AG09309 (cell line): ENCODE data around the gene SEMA3B.

Experiments
- DNase-seq: peaks from one replicate; pipeline ENCODE4 v3.0.0-alpha.2; 2010; ENCODE audit warnings: low read depth
- H3K4me3 ChIP-seq: 2 replicates; pipeline ENCODE4 v1.5.1; 2011; ENCODE audit warnings: mild to moderate bottlenecking, low read depth, low read length, moderate library complexity; ENCODE audit not compliant: control insufficient read depth
- TF ChIP-seq, protein P1 (sequence below): IDR thresholded peaks from 2 replicates; pipeline ENCODE4 v1.5.1; 2011; ENCODE audit warnings: mild to moderate bottlenecking, low read depth, low read length, inconsistent platforms; ENCODE audit not compliant: insufficient read depth, control insufficient read depth; ENCODE audit errors: missing control alignments

Gene SEMA3B

DNA sequence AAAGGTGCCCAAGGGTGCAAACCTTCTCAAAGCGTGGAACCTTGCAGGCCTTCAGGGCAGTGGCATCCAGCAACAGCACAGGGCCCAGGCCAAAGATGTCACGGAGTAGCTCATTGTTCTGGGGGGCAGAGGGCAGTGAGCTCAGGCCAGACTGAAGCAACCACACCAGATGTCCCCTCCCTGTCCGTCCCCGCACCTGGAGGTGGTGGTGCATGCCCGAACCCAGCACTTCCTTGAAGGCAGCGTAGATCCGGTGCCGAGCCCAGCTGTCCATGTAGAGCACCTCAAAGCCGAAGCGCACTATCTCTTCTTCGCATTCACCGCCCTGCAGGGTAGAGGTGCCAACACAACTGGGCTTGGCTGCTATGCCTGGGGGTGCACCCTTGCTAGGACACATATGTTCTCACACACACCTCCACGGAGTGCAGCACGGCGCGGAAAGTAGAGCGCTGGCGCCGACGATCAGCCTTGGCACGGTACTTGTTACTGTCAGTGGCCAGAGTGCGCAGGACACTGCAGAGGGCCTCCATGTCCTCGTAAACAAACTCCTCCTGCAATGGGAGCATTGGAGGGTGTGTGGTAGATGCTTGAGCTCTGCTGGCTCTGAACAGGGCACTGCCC is 19.6 kb downstream of the SEMA3B start:
- TF ChIP-seq, protein P1, sequence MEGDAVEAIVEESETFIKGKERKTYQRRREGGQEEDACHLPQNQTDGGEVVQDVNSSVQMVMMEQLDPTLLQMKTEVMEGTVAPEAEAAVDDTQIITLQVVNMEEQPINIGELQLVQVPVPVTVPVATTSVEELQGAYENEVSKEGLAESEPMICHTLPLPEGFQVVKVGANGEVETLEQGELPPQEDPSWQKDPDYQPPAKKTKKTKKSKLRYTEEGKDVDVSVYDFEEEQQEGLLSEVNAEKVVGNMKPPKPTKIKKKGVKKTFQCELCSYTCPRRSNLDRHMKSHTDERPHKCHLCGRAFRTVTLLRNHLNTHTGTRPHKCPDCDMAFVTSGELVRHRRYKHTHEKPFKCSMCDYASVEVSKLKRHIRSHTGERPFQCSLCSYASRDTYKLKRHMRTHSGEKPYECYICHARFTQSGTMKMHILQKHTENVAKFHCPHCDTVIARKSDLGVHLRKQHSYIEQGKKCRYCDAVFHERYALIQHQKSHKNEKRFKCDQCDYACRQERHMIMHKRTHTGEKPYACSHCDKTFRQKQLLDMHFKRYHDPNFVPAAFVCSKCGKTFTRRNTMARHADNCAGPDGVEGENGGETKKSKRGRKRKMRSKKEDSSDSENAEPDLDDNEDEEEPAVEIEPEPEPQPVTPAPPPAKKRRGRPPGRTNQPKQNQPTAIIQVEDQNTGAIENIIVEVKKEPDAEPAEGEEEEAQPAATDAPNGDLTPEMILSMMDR = no peak
- H3K4me3 ChIP-seq = no peak overlapping the region
- no peak for DNase-seq

DNA sequence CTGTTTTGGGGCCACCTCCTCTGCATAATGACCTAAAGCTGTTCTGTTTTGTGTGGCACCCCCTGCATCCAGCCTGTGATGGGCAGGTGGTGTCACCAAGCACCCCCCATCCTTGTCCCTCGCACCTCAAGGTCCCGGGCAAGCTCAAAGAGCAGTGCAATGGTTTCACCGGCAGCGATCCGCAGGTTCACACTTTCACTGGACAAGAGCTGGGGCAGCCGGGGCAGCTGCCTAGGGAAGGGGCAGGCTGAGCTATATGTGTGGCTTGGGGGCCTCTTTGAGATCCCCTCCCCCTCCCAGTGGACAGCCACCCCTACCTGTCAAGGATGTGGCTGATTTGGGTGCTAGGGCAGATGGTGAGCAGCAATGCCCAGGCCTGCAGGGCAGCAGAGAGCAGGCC is 20.2 kb downstream of the SEMA3B start:
- no peak overlapping the region for H3K4me3 ChIP-seq
- TF ChIP-seq, protein P1 = no peak
- no peak for DNase-seq

DNA sequence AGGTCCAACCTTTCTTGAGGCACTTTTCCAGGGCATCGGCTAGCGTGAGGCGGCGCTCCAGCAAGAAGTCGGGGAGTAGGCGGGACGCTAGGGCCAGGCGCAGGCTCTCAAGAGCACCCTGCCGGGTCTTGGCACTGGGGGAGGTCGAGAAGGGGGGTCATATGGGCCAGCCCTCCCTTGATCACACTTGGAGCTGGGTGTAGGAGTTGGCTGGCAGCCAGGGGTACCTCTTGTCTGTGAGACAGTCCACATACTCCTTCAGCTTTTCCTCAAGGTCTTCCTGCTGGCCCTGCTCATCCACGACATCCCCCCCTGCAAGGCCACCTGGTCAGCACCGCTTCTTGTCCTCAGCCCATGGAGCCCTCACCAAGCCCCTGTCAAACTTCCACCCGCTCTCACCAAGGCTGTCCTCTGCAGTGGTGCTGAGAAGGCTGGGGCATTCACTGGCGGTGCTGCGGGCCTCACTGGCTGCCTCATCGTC is 21.3 kb downstream of the SEMA3B start:
- DNase-seq = no peak
- no peak overlapping the region for H3K4me3 ChIP-seq
- TF ChIP-seq, protein P1 = no peak

DNA sequence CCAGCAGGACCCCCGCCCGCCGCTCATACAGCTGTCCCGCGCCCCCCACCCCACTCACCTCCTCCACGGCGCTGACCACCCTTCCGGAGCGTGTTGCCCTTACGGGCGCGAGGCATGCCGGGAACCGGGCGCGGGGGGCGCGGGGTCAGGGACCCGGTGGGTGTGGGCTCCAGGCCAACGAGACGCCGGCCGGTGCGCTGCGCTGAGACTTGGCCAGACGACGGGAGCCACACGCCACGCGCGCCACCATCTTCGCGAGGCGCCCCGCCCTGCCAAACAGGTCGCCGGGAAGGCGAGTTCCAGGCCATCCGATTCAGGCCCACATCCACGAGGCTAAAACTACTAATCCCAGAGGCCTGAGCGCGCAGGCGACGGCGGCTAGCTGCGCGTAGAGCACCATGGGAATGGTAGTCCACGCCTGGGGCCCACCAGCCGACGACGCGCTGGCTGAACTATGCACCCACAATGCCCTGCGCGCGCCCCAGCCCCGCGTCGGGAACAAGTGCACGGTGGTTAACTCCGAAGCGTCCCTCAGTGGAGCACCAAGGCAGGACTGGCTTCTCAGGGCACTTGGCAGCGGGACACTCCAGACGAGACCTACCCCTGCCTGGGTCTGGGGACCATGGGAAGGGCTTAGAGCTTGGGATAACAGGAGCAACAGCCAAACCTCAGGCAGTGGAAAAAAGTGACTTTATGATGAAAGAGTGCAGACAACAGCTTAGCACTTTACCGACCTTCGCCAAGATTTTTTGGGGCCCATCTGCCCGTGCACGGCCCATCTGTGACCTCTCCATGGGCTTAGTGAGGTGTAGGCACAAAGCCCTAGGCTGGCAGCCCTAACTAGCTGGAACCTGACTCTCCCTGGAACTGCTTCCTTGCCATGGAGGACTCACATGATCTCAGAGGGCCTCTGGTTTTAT is 23.5 kb downstream of the SEMA3B start, which contains the start of gene IFRD2:
IFRD2 (minus strand) TSS at position 271 of the 920 bp plus-strand sequence; CDS start at position 116, 155 bp downstream.
- peak; percentile 85 for DNase-seq
- peak within 1 kb of the TSS; percentile 68 for H3K4me3 ChIP-seq
- TF ChIP-seq, protein P1 = no peak

DNA sequence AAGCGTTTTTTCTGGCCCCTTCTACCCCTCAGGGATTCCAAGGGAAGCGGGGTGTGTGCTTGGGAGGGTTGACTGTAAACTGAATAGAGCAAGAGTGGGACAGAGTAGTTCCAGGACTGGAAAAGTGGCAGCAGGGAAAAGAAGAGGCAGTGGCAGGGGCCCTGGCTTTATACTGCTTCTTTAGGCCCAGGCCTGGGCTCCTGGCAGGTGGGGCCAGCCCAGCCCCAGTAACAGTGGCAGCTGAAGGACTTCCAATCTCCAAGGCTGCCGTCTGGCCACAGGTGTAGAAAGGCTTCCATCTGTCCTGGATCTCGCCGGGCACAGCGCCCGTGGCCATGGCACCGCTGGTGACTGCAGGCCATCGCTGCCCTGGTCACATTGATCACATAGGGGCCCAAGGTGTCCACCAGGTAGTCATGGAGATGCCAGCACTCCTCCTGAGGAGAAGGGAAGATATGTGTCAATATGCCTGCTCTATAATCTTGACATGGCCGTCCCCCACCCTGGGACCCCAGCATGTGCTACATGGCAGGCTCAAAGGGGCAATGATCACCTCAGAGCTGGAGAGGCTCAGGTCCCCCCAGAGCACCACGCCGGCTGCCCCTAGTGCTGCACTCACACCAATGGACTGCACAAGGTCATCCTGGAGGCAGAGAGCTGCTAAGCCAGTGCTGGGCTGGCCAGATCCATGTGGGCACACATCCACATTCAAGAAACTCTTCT is 24.3 kb downstream of the SEMA3B start:
- DNase-seq = no peak
- H3K4me3 ChIP-seq = no peak overlapping the region
- TF ChIP-seq, protein P1 = no peak

DNA sequence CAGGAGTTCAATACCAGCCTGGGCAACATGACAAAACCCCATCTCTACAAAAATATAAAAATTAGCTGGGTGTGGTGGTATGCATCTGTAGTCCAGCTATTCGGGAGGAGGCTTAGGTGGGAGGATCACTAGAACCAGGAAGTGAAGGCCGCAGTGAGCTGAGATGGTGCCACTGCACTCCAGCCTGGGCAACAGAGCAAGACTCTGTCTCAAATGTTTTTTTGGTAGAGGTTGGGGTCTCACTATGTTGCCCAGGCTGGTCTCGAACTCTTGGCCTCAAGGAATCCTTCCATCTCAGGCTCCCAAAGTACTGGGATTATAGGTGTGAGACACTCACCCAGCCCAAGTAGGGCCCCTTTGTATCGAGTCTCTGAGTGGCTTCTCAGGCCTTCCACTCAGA is 25.1 kb downstream of the SEMA3B start:
- no peak for DNase-seq
- TF ChIP-seq, protein P1 = no peak
- H3K4me3 ChIP-seq = no peak overlapping the region
